Eye (tissue), 1 donor: ENCODE results near the gene ZMYM3.

Source experiments
- DNase-seq: peaks from one replicate; pipeline ENCODE4 v3.0.0-alpha.2; 2015

ZMYM3 gene

DNA sequence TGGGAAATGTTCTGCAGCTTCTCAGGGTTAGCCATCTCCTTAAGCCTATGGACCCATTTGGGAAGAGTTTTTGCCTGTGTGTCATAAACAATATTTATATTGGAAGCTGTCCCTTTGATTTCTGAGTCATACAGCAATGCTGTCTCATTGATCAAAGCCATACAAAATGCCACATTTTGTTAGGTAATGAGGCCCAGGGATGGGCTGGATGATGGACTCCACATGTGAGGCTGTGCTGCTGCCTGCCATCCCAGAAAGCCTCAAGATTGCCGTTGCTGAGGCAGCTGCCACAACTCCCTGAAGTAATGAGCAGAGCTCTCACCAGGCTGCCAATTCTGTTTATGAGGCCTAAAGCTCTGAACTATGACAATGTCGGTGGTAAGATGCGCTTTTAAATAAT lies 43.1 kb downstream of the ZMYM3 start:
- peak; percentile 6 for DNase-seq

DNA sequence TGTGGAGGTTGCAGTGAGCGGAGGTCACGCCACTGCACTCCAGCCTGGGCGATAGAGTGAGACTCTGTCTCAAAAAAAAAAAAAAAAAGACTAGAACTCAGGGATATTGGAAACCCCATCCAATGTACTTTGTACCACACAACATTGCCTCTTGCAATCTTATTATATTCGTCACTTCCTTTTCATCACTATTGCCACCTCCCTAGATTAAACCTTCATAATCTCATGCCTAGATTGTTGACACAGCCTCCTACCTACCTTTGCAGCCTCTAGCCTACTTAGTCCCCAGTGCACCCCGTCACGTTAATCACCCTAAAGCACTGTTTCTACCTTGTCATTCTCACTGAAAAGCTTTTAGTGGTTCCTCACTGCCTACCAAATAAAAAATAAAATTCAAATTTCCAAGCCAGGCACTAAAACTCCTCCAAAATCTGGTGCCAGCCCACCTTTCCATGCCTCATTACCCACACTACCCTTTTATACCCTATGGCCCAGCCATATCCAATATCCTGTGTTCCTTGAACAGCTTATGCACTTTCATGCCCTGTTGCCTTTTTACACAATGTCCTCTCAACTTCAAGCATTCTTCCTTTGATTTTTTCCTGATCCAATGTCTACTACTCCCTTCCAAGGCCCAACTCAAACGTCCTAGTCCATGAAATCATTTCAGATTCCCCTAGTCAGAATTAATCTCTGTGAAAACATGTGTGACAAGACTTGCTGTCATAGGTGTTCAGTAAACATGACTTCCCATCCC lies 54.5 kb downstream of the ZMYM3 start:
- DNase-seq = no peak

- DNase-seq = no peak
Measured at GRCh38 chrX:71198066-71198465, 55.9 kb downstream of the ZMYM3 start.

- DNase-seq = no peak
Measured at GRCh38 chrX:71195964-71196649, 57.8 kb downstream of the ZMYM3 start.

DNA sequence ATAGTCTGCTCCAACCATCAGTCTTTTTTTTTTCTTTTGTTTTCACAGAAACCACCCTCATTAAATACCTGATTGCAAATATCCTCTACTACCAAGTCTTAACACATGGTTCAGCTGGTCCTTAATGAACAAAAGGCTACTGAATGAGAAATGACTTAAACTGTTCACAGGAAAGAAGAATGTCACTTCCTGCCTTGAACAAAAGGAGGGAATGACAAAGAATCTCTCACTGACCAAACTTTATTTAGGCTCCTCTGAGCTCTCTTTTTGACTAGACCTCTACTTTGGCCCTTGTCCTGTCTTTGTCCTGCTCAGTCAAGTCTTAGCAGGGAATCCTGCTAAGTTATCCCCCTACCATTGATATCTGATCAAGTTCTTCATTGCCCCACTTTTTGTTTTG lies 62.7 kb downstream of the ZMYM3 start:
- no peak for DNase-seq
